NCI-H2029 (cell line): ENCODE results near the gene SCO2.

Experiments
- DNase-seq: peaks from one replicate; lab custom pipeline; 2025; lab: John Stamatoyannopoulos, UW

SCO2 gene

GRCh38 chr22:50476868-50477267, 48.5 kb downstream of the SCO2 start:
- DNase-seq, result no peak

- DNase-seq, result no peak
Observed at GRCh38 chr22:50475652-50476002, 49.8 kb downstream of the SCO2 start.

GRCh38 chr22:50474710-50475651, 50.4 kb downstream of the SCO2 start, which contains the start of gene SBF1:
TSS of gene SBF1 (minus strand) at chr22:50475035. CDS start at chr22:50474840, 195 bp downstream.
- peak; percentile 45 for DNase-seq

- no peak for DNase-seq
Observed at GRCh38 chr22:50473855-50474671, 51.3 kb downstream of the SCO2 start.
